NCI-H2196 treated with DMSO at 0.1 percent for 48 hours (cell line): ENCODE results near the gene CYB5R3.

ENCODE experiments used
- DNase-seq: peaks from one replicate; lab custom pipeline; 2025; ENCODE audit not compliant: unreplicated experiment; lab: John Stamatoyannopoulos, UW

CYB5R3 gene

GRCh38 chr22:42649246-42650099 is at the start of gene CYB5R3:
Gene CYB5R3, minus strand, starts transcription at chr22:42649392. Its CDS starts 77 bp downstream, at chr22:42649315.
- peak; percentile 70 for DNase-seq

GRCh38 chr22:42697542-42698013 is 48.4 kb upstream of the CYB5R3 start:
- peak; percentile 29 for DNase-seq

GRCh38 chr22:42696331-42696967 is 47.3 kb upstream of the CYB5R3 start:
- no peak for DNase-seq

GRCh38 chr22:42695294-42695693 is 46.1 kb upstream of the CYB5R3 start:
- DNase-seq, result no peak

- DNase-seq, result no peak
Measured at GRCh38 chr22:42693763-42694683, 44.8 kb upstream of the CYB5R3 start.

GRCh38 chr22:42693055-42693762 is 44.0 kb upstream of the CYB5R3 start:
- no peak for DNase-seq

GRCh38 chr22:42692239-42693054 is 43.3 kb upstream of the CYB5R3 start:
- no peak for DNase-seq

GRCh38 chr22:42691440-42691839 is 42.2 kb upstream of the CYB5R3 start:
- DNase-seq, result no peak

GRCh38 chr22:42688241-42689211 is 39.3 kb upstream of the CYB5R3 start:
- DNase-seq, result peak; percentile 76

- no peak for DNase-seq
Measured at GRCh38 chr22:42686756-42687491, 37.7 kb upstream of the CYB5R3 start.

- no peak for DNase-seq
Measured at GRCh38 chr22:42685941-42686653, 36.9 kb upstream of the CYB5R3 start.

- DNase-seq, result no peak
Measured at GRCh38 chr22:42684462-42685195, 35.4 kb upstream of the CYB5R3 start.

GRCh38 chr22:42683578-42684283 is 34.5 kb upstream of the CYB5R3 start:
- DNase-seq, result no peak

- DNase-seq, result no peak
Measured at GRCh38 chr22:42682113-42682851, 33.1 kb upstream of the CYB5R3 start.

GRCh38 chr22:42680648-42681047 is 31.5 kb upstream of the CYB5R3 start:
- no peak for DNase-seq
